Aorta (tissue), 5 donors: Measurements from ENCODE around the gene CNTLN. TPM values are rescaled to one million over a fixed set of nuclear protein-coding genes. Genes with fewer than 3 reads are reported as not detected.
"Not testable (repeated sequence)": the region's sequence is repeated elsewhere in the genome, so short reads cannot be mapped to it uniquely, and the experiment has no call there.

Experiments used
- ATAC-seq: fragments of 200-7000 bp; cut with Tn5 transposase; one replicate; pipeline ENCODE4 v1.9.1; 2022; ENCODE audit warnings: moderate library complexity; ENCODE audit not compliant: low FRiP score
- DNase-seq, 2 donors: peaks; one replicate each; pipeline ENCODE4 v3.0.0-alpha.2; 2020
- H3K27ac ChIP-seq, 2 donors: one replicate each; pipeline ENCODE4 v1.5.1; 2013; ENCODE audit warnings: low read length in 2 of 2, mild to moderate bottlenecking in 2 of 2, moderate library complexity in 2 of 2, control low read depth in 1 of 2, inconsistent platforms in 1 of 2, low read depth in 1 of 2
- H3K27me3 ChIP-seq, 2 donors: one replicate each; pipeline ENCODE4 v1.6.1; 2013; ENCODE audit warnings: control low read depth in 1 of 2, low read length in 1 of 2, mild to moderate bottlenecking in 1 of 2, moderate library complexity in 1 of 2; ENCODE audit not compliant: insufficient read depth in 2 of 2, control insufficient read depth in 1 of 2
- H3K36me3 ChIP-seq, 2 donors: one replicate each; pipeline ENCODE4 v1.6.1; 2013; ENCODE audit warnings: control low read depth in 1 of 2, low read length in 1 of 2, mild to moderate bottlenecking in 1 of 2; ENCODE audit not compliant: insufficient read depth in 2 of 2, control insufficient read depth in 1 of 2
- H3K4me1 ChIP-seq, 2 donors: one replicate each; pipeline ENCODE4 v1.6.1; 2013; ENCODE audit warnings: low read length in 2 of 2, control low read depth in 1 of 2, mild to moderate bottlenecking in 1 of 2, moderate library complexity in 1 of 2; ENCODE audit not compliant: insufficient read depth in 2 of 2, control insufficient read depth in 1 of 2
- H3K4me3 ChIP-seq, 2 donors: one replicate each; pipeline ENCODE4 v1.5.1; 2013; ENCODE audit warnings: low read length in 2 of 2, control low read depth in 1 of 2, mild to moderate bottlenecking in 1 of 2
- H3K9me3 ChIP-seq: one replicate; pipeline ENCODE4 v1.6.1; 2013; ENCODE audit warnings: mild to moderate bottlenecking, low read length; ENCODE audit not compliant: control insufficient read depth
- WGBS, 2 donors: extraction: QIAGEN DNeasy Blood & Tissue Kit; methylation state at CpG; one replicate each; pipeline ENCODE4 v1.1.7; 2013; 5-methylcytosine and 5-hydroxymethylcytosine counted together
- intact Hi-C, 2 donors: fragments of 100-400 bp; cut with DNase I; formaldehyde crosslinking; loops; one replicate each; pipeline versions ENCODE4 v1.14.2 to v1.15.0; 2022
- polyA plus RNA-seq, 2 donors: library from polyadenylated mRNA; stranded (reverse); fragments of 200-250 nt; gene quantifications; one replicate each; pipeline ENCODE4 v1.2.3, GENCODE V29; 2013
- total RNA-seq, 2 donors: library from RNA; stranded (reverse); fragmentation: NEBNext Ultra II Directional; extraction: Animal tissue kit (Norgen Biotek cat#: 25700); gene quantifications; one replicate each; pipeline ENCODE4 v1.2.1, GENCODE V29; 2021
- donor health status: healthy with polysubstance abuse.
- donor health status: Bipolar disorder and iron deficiency.
- donor health status: DM: no; HTN: no; CAD: no.
- donor health status: DM: no; HTN: no; CAD: no.
- donor health status: DM: yes; HTN: yes; CAD: no.

The CNTLN gene
- total and polyA plus RNA-seq, 4 donors, result 2.6 to 17.0 (median 8.6) TPM

DNA sequence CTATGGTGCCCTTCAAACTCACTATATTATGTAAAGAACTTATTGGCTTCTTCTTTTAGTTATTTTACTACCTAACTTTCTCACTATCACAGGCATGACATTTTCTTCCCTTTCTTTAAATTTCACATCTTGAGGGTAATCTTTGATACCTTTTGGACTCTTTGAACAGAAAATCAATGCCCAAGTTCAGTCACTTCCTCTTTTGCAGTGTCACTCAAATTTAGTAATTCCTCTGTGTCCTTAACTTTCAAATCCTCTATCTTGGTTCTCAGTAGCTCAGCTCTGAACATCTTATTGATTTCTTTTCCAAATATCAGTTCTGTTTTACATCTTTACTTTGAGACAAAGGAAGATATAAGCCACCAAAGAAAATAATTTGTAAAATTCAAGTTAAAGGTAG, 25.5 kb downstream of the CNTLN start:
- intact Hi-C loops, result no loop called here
- no peaks in the 10 kb centered on the region for H3K4me1 ChIP-seq
- H3K4me3 ChIP-seq, result no peak overlapping the region
- H3K27ac ChIP-seq, result no peak overlapping the region
- DNase-seq (no peak), ATAC-seq (no peak)
- no peaks in the 10 kb centered on the region for H3K27me3 ChIP-seq
- peaks cover 0 to 3% of the 10 kb centered on the region in 2 donors for H3K36me3 ChIP-seq
- no peaks in the 10 kb centered on the region for H3K9me3 ChIP-seq

DNA sequence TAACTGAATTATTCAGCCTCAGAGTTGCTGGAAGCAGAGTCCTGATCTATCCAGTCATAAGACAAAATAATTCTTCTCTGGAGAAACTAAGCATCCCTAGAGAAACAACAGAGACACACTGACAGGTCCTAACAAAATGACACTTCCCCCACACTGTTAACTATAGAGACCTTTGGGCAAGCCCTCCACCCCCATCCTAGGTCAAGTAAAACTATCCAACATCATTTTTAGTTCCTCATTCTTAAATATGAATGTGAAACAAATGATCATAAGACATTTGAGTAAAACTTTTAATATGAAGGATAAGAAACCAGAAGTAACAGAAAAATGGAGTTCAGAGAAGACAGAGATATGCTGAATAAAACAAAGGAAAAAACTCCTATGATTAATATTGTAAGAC, 30.9 kb downstream of the CNTLN start:
- intact Hi-C loops, result no loop called here
- Histone ChIP-seq H3K9me3 (no peaks in the 10 kb centered on the region), H3K36me3 (no peaks in the 10 kb centered on the region), H3K27ac (no peak overlapping the region), H3K4me1 (no peaks in the 10 kb centered on the region), H3K27me3 (no peaks in the 10 kb centered on the region), H3K4me3 (no peak overlapping the region)
- DNase-seq (no peak), ATAC-seq (no peak)

DNA sequence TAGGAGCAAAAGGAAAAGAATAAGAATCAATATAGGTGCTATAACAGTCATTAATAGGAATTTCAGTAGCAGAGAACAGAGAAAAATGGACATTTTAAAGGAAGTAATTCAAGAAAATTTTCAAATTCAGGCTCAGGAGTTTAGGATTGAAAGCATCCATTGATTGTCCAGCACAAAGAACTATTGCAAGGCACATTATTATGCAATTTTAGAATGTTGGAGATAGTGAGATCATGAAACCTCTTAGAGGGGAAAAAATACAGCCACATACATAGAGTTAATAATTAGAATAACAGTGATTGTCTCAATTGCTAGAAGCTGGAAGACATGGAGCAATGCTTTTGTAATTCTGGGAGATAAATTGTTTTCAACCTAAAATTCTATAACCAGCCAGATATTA, 31.5 kb downstream of the CNTLN start:
- Histone ChIP-seq H3K4me3 (no peak overlapping the region), H3K27me3 (no peaks in the 10 kb centered on the region), H3K9me3 (no peaks in the 10 kb centered on the region), H3K36me3 (no peaks in the 10 kb centered on the region), H3K4me1 (no peaks in the 10 kb centered on the region), H3K27ac (no peak overlapping the region)
- intact Hi-C loops, result no loop called here
- ATAC-seq, result no peak
- no peak for DNase-seq

DNA sequence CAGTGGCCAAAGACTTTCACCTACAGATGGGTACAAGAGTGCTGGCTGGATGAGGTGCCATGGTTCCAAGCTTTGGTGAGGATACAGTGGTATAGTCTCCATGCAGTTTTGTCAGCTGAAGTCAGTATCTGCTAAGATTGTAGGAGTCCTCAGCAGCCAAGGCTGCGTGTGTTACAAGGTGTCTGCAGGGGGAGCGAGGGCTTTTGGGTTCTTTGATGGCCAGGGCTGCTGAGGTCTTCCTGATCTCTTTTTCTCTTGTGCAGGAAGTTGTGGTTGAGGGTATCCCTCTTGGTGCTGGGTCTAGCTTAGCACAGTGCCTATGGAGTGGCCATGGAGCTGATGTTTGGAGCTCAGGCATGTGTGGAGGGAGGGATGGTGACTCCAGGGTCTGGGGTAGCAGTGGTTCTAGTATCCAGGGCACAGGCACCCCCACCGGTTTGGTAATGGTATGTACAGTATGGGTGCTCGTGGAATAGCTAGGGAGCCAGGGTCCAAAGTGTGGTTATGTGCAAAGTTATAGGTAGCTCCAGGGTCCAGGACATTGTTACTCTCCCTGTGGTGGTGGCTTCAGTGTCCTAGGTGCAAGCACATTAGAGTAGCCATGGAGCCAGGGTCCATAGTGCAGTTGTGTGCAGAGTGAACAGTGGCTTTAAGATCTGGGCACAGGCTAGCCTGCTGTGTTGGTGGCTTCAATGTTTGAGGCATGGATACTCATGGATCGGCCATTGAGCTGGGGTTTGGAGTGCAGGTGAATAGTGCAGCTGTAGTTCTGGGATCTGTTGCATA, 36.7 kb downstream of the CNTLN start:
- Histone ChIP-seq H3K36me3 (no peaks in the 10 kb centered on the region), H3K27me3 (no peaks in the 10 kb centered on the region), H3K4me1 (no peaks in the 10 kb centered on the region), H3K9me3 (no peaks in the 10 kb centered on the region), H3K27ac (no peak overlapping the region), H3K4me3 (no peak overlapping the region)
- 96% methylated on average over 5 of the region's 5 CpGs for WGBS, 2 donors
- ATAC-seq (no peak), DNase-seq (peak in 1 of 2 donors; percentile 39)
- intact Hi-C loops, result no loop called here

DNA sequence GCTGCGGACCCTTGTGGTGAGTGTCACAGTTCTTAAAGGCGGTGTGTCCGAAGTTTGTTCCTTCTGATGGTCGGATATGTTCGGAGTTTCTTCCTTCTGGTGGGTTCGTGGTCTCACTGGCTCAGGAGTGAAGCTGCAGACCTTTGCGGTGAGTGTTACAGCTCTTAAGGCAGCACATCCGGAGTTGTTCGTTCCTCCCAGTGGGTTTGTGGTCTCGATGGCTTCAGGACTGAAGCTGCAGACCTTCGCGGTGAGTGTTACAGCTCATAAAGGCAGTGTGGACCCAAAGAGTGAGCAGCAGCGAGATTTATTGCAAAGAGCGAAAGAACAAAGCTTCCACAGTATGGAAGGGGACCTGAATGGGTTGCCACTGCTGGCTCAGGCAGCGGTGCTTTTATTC, 42.7 kb downstream of the CNTLN start:
- H3K4me3 ChIP-seq, DNase-seq, H3K27ac ChIP-seq, intact Hi-C loops, H3K9me3 ChIP-seq, ATAC-seq, H3K36me3 ChIP-seq, H3K27me3 ChIP-seq, H3K4me1 ChIP-seq: not testable (repeated sequence)
- 97 to 98% methylated on average over 15 of the region's 15 CpGs for WGBS, 2 donors

GRCh38 chr9:17185481-17186029, 50.7 kb downstream of the CNTLN start:
- no peaks in the 10 kb centered on the region for H3K36me3 ChIP-seq
- H3K27me3 ChIP-seq, result no peaks in the 10 kb centered on the region
- DNase-seq, result no peak
- intact Hi-C loops, result no loop called here
- H3K27ac ChIP-seq, result no peak overlapping the region
- WGBS, 2 donors, result 90 to 92% methylated on average over 3 of the region's 3 CpGs
- H3K4me1 ChIP-seq, result no peaks in the 10 kb centered on the region
- no peaks in the 10 kb centered on the region for H3K9me3 ChIP-seq
- ATAC-seq, result no peak
- H3K4me3 ChIP-seq, result no peak overlapping the region

- no peaks in the 10 kb centered on the region for H3K27me3 ChIP-seq
- H3K9me3 ChIP-seq, result no peaks in the 10 kb centered on the region
- ATAC-seq (no peak), DNase-seq (no peak)
- no peak overlapping the region for H3K27ac ChIP-seq
- H3K4me1 ChIP-seq, result no peaks in the 10 kb centered on the region
- intact Hi-C loops, result no loop called here
- no peak overlapping the region for H3K4me3 ChIP-seq
- no peaks in the 10 kb centered on the region for H3K36me3 ChIP-seq
Measured at GRCh38 chr9:17191082-17191481, 56.2 kb downstream of the CNTLN start.

- WGBS, 2 donors, result 63 to 72% methylated on average over 8 of the region's 8 CpGs
- Histone ChIP-seq H3K27ac (no peak overlapping the region), H3K4me1 (no peaks in the 10 kb centered on the region), H3K4me3 (no peak overlapping the region), H3K36me3 (no peaks in the 10 kb centered on the region), H3K27me3 (no peaks in the 10 kb centered on the region), H3K9me3 (no peaks in the 10 kb centered on the region)
- intact Hi-C loops, result no loop called here
- peak in 1 of 2 donors; percentile 29 for DNase-seq
- no peak for ATAC-seq
Measured at GRCh38 chr9:17204611-17205152, 69.8 kb downstream of the CNTLN start.

GRCh38 chr9:17216011-17216410, 81.2 kb downstream of the CNTLN start:
- ATAC-seq, result no peak

More at GRCh38 chr9:17216011-17216410, 81.2 kb downstream of the CNTLN start:
- no peak for DNase-seq
- intact Hi-C loops, result no loop called here
- 56 to 69% methylated on average over 3 of the region's 3 CpGs for WGBS, 2 donors
- Histone ChIP-seq H3K27ac (no peak overlapping the region), H3K4me3 (no peak overlapping the region), H3K36me3 (no peaks in the 10 kb centered on the region), H3K4me1 (no peaks in the 10 kb centered on the region), H3K27me3 (no peaks in the 10 kb centered on the region), H3K9me3 (no peaks in the 10 kb centered on the region)
